PC-9 (cell line): ENCODE measurements around the gene TPX2. TPM values are rescaled to one million over a fixed set of nuclear protein-coding genes. Genes with fewer than 3 reads are reported as not detected.

Experiments used
- BruUV-seq: library from RNA; stranded (reverse); fragments of 400-500 nt; replicated peaks from 2 replicates; lab custom pipeline; 2021; lab: Mats Ljungman, UMichigan
- CTCF ChIA-PET: fragments of 300-600 bp; sonication (Branson Sonifier 250); formaldehyde crosslinking; loops from one replicate; lab custom pipeline; 2022; ENCODE audit warnings: antibody characterized with exemption; lab: Charles Lee
- POLR2A ChIA-PET: fragments of 300-600 bp; sonication (Branson Sonifier 250); formaldehyde crosslinking; loops from one replicate; lab custom pipeline; 2022; ENCODE audit warnings: antibody characterized with exemption; ENCODE audit not compliant: unreplicated experiment; lab: Charles Lee
- DNase-seq, 2 experiments: peaks; one replicate each; pipeline versions ENCODE4 v3.0.0 to v3.0.0-alpha.2; 2015 to 2022; ENCODE audit warnings: mixed read lengths in 1 of 2
- H2AFZ ChIP-seq: fragments of 200-600 bp; sonication (generic); 2 replicates; pipeline ENCODE4 v1.8.1; 2017; ENCODE audit warnings: antibody characterized with exemption
- H3F3A ChIP-seq: fragments of 200-600 bp; sonication (generic); 2 replicates; pipeline ENCODE4 v1.8.1; 2017; ENCODE audit warnings: antibody characterized with exemption, mild to moderate bottlenecking, low read depth; ENCODE audit not compliant: insufficient read depth
- H3K27ac ChIP-seq: fragments of 200-600 bp; sonication (generic); 2 replicates; pipeline ENCODE4 v1.6.1; 2016; ENCODE audit warnings: mixed run types
- H3K27me3 ChIP-seq: fragments of 200-600 bp; sonication (generic); 2 replicates; pipeline ENCODE4 v1.6.1; 2016; ENCODE audit warnings: low read depth, mixed run types; ENCODE audit not compliant: insufficient read depth
- H3K36me3 ChIP-seq: fragments of 200-600 bp; sonication (generic); 2 replicates; pipeline ENCODE4 v1.6.1; 2016; ENCODE audit warnings: low read depth, mixed run types
- H3K4me1 ChIP-seq: fragments of 200-600 bp; sonication (generic); replicated peaks from 2 replicates; pipeline ENCODE4 v1.6.1; 2016; ENCODE audit warnings: mixed run types; ENCODE audit not compliant: insufficient read depth
- H3K4me2 ChIP-seq: fragments of 200-600 bp; sonication (generic); 2 replicates; pipeline ENCODE4 v1.6.1; 2017; ENCODE audit warnings: mixed run types
- H3K4me3 ChIP-seq: fragments of 200-600 bp; sonication (generic); 2 replicates; pipeline ENCODE4 v1.6.1; 2016; ENCODE audit warnings: mixed run types
- H3K79me2 ChIP-seq: fragments of 200-600 bp; sonication (generic); 2 replicates; pipeline ENCODE4 v1.6.1; 2017; ENCODE audit warnings: low read depth, mixed run types
- H3K9me2 ChIP-seq: fragments of 200-600 bp; sonication (generic); 2 replicates; pipeline ENCODE4 v1.8.1; 2017; ENCODE audit warnings: mild to moderate bottlenecking; ENCODE audit not compliant: insufficient read depth
- H3K9me3 ChIP-seq: fragments of 200-600 bp; sonication (generic); 2 replicates; pipeline ENCODE4 v1.8.1; 2016; ENCODE audit warnings: low read depth; ENCODE audit not compliant: insufficient read depth
- H4K20me1 ChIP-seq: fragments of 200-600 bp; sonication (generic); 2 replicates; pipeline ENCODE4 v1.8.1; 2017; ENCODE audit not compliant: insufficient read depth
- CTCF ChIP-seq: fragments of 200-600 bp; sonication (generic); conservative IDR thresholded peaks from 2 replicates; pipeline ENCODE4 v1.6.1; 2017; ENCODE audit warnings: mixed run types, antibody characterized with exemption, mild to moderate bottlenecking, moderate library complexity
- EZH2 ChIP-seq: fragments of 200-600 bp; sonication (generic); IDR thresholded peaks from 2 replicates; pipeline ENCODE4 v1.8.0; 2017; ENCODE audit warnings: antibody characterized with exemption, low read depth
- intact Hi-C: fragments of 100-400 bp; cut with micrococcal nuclease; formaldehyde crosslinking; loops from one replicate; pipeline ENCODE4 v1.10.0; 2022; ENCODE audit not compliant: unreplicated experiment
- total RNA-seq: library from RNA; stranded (reverse); gene quantifications from 2 replicates; pipeline ENCODE4 v1.2.3, GENCODE V29; 2021

TPX2 gene
- total RNA-seq, 1 experiment from 2014 or later: 164 TPM

- H3K36me3 ChIP-seq: no peaks in the 10 kb centered on the region
- ChIA-PET CTCF (no interaction called here), POLR2A (no interaction called here)
- H3K9me3 ChIP-seq: no peaks in the 10 kb centered on the region
- DNase-seq: no peak
- TF ChIP-seq CTCF (no peak), EZH2 (no peak)
- no peaks in the 10 kb centered on the region for H3K9me2 ChIP-seq
- peaks cover 8% of the 10 kb centered on the region; the same call in 1 of the 2 replicates for H3K4me1 ChIP-seq
- H4K20me1 ChIP-seq: peaks cover 5% of the 10 kb centered on the region; the same call in 1 of the 2 replicates
- no peaks in the 10 kb centered on the region for H3K27me3 ChIP-seq
- H3K4me3 ChIP-seq: no peak overlapping the region
- H3F3A ChIP-seq: peaks cover 19% of the 10 kb centered on the region
- no peak overlapping the region for H2AFZ ChIP-seq
- no peak overlapping the region for H3K27ac ChIP-seq
- BruUV-seq: no TSS peak
- H3K4me2 ChIP-seq: 0 out of 2 replicates have a peak overlapping the region, but pooled peaks have one; percentile 1
- no peaks in the 10 kb centered on the region for H3K79me2 ChIP-seq
- intact Hi-C loops: no loop called here
Measured at GRCh38 chr20:31809661-31810060, 70.6 kb downstream of the TPX2 start.

- CTCF ChIA-PET: interaction anchor here (0.7 kb wide), 1 partner anchor 234 kb away, joined by 4 read pairs; no protein-coding TSS in a partner anchor
- Histone ChIP-seq H3K4me3 (no peak overlapping the region), H3K4me2 (no peak overlapping the region), H2AFZ (no peak overlapping the region), H4K20me1 (peaks cover 5% of the 10 kb centered on the region; the same call in 1 of the 2 replicates), H3K79me2 (no peaks in the 10 kb centered on the region), H3K27me3 (no peaks in the 10 kb centered on the region), H3K9me3 (no peaks in the 10 kb centered on the region), H3K27ac (no peak overlapping the region), H3K4me1 (peaks cover 8% of the 10 kb centered on the region; the same call in 1 of the 2 replicates), H3K9me2 (no peaks in the 10 kb centered on the region), H3K36me3 (no peaks in the 10 kb centered on the region), H3F3A (peaks cover 19% of the 10 kb centered on the region)
- BruUV-seq: no TSS peak
- intact Hi-C loops: no loop called here
- TF ChIP-seq CTCF (no peak), EZH2 (no peak)
- POLR2A ChIA-PET: no interaction called here
- DNase-seq: no peak
Measured at GRCh38 chr20:31811198-31811597, 72.1 kb downstream of the TPX2 start.

- no peak overlapping the region for H3K4me2 ChIP-seq
- BruUV-seq: no TSS peak
Measured at GRCh38 chr20:31811796-31812728, 73.0 kb downstream of the TPX2 start.

More at GRCh38 chr20:31811796-31812728, 73.0 kb downstream of the TPX2 start:
- Histone ChIP-seq H3K79me2 (no peaks in the 10 kb centered on the region), H3K4me3 (no peak overlapping the region), H3K27me3 (no peaks in the 10 kb centered on the region), H2AFZ (no peak overlapping the region), H3K4me1 (peaks cover 8% of the 10 kb centered on the region; the same call in 1 of the 2 replicates), H3K36me3 (no peaks in the 10 kb centered on the region), H3K27ac (no peak overlapping the region), H3K9me3 (no peaks in the 10 kb centered on the region), H3F3A (peaks cover 14% of the 10 kb centered on the region), H4K20me1 (peaks cover 5% of the 10 kb centered on the region; the same call in 1 of the 2 replicates), H3K9me2 (no peaks in the 10 kb centered on the region)
- no peak for DNase-seq
- TF ChIP-seq CTCF: no peak
- TF ChIP-seq EZH2: no peak
- ChIA-PET POLR2A (no interaction called here), CTCF (interaction anchor here (0.6 kb wide), 1 partner anchor 242 kb away, joined by 12 read pairs; no protein-coding TSS in a partner anchor)
- intact Hi-C loops: no loop called here
